Measurements from ENCODE around the gene NUS1.
"Not testable (repeated sequence)": the region's sequence is repeated elsewhere in the genome, so short reads cannot be mapped to it uniquely, and the experiment has no call there.

The NUS1 gene
- total RNA-seq, result 44.7 to 103 reads per million in 2 experiments

- DNase-seq (ENCODE audit: low read depth), result peak; percentile 95
These were observed at the start of gene NUS1 for GRCh38 chr6:117674991-117675657. TSS of gene NUS1 (plus strand) at chr6:117675469. CDS start at chr6:117675671, 202 bp downstream.

- DNase-seq (ENCODE audit: low read depth), result no peak
These were observed 47.7 kb upstream of the NUS1 start for GRCh38 chr6:117627533-117627932.

GRCh38 chr6:117629119-117629660, 46.1 kb upstream of the NUS1 start:
- DNase-seq (ENCODE audit: low read depth), result no peak

DNA sequence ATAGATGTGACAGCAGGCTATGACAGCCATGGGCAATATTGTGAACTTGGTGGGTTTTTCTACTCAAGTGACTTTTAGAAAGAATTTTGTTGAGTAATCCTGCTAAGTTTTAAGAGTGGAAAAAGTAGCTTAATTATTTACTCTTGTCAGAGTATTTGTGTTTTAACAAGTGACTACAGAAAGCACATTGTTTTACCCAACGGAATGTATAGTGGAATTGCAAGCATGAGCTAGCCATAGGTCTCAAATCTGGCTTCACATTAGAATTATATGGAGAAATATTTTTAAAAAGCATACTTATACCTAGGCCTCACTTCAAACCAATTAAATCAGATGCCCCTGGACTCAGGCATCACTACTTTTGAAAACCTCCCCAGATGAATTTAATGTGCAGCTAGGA, 37.5 kb upstream of the NUS1 start:
- no peak for DNase-seq (ENCODE audit: low read depth)

- no peak for DNase-seq (ENCODE audit: low read depth)
These were observed 32.3 kb upstream of the NUS1 start for GRCh38 chr6:117642976-117643375.

DNA sequence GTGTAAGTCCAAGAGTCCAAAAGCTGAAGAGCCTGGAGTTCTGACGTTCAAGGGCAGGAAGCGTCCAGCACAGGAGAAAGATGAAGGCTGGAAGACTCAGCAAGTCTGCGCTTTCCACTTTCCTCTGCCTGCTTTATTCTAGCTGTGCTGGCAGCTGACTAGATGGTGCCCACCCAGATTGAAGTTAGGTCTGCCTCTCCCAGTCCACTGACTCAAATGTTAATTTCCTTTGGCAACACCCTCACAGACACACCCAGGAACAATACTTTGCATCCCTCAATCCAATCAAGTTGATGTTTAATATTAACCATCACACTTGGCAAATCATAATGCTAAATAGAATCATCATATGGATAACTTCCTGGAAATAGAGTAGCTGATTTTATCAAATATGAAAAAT, 23.3 kb upstream of the NUS1 start:
- not testable (repeated sequence) for DNase-seq (ENCODE audit: low read depth)

DNA sequence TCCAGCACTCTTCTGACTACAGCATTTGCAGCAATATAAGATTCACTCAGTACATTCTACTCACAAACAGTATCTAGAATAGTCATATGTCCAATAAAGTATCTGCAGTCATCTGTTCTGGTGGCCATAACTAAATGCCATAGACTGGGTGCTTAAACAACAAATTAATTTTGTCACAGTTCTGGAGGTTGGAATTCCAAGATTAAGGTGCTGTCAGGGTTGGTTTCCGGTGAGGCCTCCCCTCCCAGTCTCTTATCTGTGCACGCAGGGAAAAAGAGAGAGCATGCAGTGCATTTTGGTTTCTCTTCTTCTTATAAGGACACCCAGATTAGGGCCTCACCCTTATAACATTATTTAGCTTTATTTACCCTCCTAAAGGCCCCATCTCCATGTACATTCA, 21.3 kb upstream of the NUS1 start:
- DNase-seq (ENCODE audit: low read depth), result no peak

- DNase-seq (ENCODE audit: low read depth), result no peak
These were observed 19.9 kb upstream of the NUS1 start for GRCh38 chr6:117655380-117655779.

DNA sequence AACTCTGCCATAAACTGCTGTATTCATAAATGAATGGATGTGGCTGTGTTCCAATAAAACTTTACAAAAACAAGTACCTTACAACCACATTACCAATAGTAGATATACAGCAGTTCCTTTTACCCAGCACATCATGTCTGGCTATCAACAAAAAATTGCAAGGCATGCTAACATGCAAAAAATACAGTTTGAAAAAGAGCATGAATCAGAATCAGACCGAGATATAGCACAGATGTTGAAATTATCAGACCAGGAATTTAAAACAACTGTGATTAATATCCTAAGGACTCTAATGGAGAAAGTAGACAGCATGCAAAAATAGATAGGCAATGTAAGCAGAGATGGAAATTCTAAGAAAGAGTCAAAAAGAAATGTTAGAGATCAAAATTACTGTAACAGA, 8.4 kb upstream of the NUS1 start:
- DNase-seq (ENCODE audit: low read depth), result no peak

DNA sequence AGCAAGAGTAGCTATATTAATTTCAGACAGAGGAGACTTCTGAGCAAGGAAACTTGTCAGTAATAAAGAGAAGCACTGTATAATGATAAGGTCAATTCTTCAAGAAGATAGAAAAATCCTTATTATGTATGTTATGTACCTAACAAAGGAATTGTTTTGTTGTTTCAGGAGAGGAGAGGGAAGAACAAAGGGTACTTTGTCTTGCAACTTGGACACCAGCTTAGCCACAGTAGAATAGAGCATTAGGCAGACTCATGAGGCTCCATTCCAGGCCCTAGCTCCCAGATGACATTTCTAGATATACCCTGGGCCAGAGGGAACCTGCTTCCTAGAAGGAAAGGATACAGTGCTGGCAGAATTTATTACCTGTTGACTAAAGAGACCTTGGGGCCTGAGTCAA, 6.5 kb upstream of the NUS1 start:
- DNase-seq (ENCODE audit: low read depth), result no peak

DNA sequence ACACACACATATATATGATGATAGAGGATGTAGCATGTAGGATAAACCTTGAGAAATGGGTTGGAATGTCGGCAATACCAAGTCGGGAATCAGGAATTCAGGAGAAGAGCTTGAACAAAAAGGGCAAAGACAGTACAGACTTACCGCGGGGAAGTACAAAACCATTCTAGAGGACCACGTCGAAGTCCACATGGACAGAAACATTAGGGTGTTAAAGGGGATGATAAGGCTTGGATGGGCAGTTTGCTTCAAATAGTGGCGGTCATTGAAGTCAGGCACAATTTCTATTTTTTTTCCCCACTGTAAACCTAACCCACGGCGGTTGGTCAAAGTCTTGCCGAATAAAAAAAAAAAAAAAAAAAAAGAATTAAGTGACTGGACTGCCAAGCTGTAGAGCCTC, 766 bp upstream of the NUS1 start:
- DNase-seq (ENCODE audit: low read depth), result no peak

- not testable (repeated sequence) for DNase-seq (ENCODE audit: low read depth)
These were observed 511 bp downstream of the NUS1 start for GRCh38 chr6:117675658-117676301.

GRCh38 chr6:117676577-117677218, 1.4 kb downstream of the NUS1 start:
- DNase-seq (ENCODE audit: low read depth), result no peak

DNA sequence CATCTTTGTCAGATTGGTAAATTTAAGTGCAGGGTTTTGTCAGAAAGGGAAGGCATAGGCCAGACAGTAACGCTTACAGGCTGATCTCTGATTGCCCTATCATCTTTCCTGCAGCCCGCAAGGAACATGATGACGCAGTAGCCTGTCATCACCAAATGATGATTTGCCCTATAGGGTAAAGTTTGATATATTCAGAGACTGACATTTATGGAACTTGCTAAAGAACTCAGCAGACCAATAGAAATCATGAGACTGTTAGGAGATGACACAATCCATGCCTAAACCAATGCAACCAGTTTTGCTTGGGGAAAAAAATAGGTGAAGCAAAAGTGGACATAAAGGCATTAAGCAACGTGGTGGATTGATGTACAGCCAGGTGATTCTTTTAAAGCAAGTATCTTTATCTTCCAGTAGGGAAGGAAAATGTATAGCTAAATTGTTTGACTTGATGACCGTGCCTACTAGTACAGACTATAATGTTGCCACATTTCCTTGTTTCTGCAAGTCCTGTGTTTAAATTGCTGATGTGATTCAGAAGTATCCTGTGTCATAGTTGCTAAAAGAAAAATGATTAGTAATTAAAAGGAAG, 2.4 kb downstream of the NUS1 start:
- no peak for DNase-seq (ENCODE audit: low read depth)

DNA sequence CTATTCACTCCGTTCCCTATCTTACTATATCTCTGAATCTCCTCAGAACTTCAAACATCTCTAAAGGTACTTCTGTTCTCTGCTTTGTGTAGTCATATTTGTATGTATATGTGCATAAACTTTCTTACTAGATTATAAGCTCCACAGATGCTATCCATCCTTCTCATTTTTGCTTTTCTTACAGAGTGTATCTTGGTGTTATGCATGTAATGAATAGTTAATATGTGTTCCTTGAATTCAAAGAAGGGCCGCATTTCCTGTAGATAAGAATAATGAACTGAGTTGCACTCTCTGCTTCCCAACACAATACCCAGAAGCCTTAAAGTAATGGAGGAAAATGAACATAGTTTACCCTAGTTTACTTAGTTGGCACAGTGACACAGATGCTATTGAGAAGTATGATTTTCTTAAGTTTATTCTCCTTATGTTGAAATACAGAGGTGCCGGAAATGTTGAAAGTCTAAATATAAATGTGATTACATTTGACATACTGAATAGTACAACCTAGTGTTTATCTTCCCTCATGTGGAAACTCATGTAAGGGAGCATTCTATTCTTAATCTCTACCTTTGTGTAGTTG, 6.0 kb downstream of the NUS1 start:
- no peak for DNase-seq (ENCODE audit: low read depth)

- no peak for DNase-seq (ENCODE audit: low read depth)
These were observed 9.5 kb downstream of the NUS1 start for GRCh38 chr6:117684749-117685148.

DNA sequence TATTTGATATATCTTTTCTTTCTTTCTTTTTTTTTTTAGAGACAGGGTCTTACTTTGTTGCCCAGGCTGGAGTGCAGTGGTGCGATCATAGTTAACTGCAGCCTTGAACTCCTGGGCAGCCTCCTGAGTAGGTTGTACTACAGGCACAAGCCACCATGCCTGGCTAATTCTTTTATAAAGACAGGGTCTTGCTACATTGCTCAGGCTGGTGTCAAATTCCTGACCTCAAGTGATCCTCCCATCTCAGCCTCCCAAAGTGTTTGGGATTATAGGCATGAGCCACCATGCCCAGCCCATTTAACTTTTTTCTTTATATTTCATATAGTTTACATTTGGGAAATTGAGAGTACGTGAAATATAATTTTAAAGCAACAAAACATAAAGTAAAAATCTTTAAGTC, 10.1 kb downstream of the NUS1 start:
- no peak for DNase-seq (ENCODE audit: low read depth)

DNA sequence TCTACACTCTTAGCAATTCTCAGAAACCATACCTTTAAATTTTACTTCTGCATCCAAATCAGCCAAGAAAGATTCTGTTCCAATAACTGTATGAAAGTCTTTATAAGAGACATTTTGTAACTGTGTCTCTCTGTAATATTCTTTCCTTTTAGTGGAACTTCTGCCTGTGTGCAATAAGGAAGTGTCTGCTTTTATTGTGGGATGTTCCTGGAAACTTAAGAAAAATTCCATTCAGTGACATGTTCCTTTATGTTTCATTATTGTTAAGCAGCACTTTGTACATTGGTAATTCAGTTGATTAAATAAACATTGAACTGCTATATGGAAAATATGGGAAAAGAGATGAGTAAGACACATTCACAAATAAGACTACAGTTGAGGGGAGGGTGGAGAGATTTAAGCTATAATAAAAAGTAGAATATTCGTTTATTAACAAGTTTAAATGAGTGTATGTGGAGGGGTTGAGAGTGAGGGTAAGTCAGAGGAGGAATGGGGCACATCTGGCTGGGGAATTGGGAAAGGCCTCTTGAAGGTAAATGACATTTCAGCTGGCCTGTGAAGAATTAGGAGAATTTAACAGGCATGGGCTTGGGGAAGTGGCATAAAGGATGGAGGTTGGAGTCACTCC, 11.9 kb downstream of the NUS1 start:
- no peak for DNase-seq (ENCODE audit: low read depth)

GRCh38 chr6:117689584-117689983, 14.3 kb downstream of the NUS1 start:
- not testable (repeated sequence) for DNase-seq (ENCODE audit: low read depth)

- DNase-seq (ENCODE audit: low read depth), result no peak
These were observed 31.2 kb downstream of the NUS1 start for GRCh38 chr6:117706504-117706903.

DNA sequence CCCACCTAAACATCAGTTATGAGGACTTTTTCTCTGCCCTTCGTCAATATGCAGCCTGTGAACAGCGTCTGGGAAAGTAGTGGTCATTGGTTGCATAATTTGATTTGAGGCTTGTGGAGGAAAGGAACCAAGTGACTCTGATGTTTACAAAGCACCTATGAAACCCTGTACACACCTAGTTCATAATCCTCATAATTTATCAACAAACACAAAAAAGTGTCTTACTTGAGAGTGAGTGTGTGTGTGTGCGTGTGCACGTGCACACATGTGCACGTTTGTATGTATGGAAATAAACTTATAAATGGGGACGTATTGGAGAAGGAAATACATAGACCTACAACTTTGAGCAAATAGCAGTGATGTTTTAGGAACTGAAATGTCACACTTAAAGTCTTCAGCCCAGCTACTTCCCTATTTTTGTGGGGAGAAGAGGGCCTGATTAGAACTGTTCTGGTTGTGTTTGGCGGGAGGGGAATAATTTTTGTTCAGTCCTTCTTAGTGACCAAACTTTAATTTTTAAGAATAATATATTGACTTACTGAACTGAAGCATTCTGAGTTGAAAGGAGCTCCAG, 31.8 kb downstream of the NUS1 start:
- DNase-seq (ENCODE audit: low read depth), result not testable (repeated sequence)

Data from T follicular helper cell (primary cell).